GM12891 (cell line): ENCODE results near the gene MAP3K3.

Experiments
- POLR2A ChIP-seq: IDR thresholded peaks from 2 replicates; pipeline ENCODE4 v1.6.1; 2011; ENCODE audit warnings: low read depth, low read length, control low read depth
- TAF1 ChIP-seq: IDR thresholded peaks from 2 replicates; pipeline ENCODE4 v1.6.1; 2011; ENCODE audit warnings: low read depth, low read length, control low read depth

DNA sequence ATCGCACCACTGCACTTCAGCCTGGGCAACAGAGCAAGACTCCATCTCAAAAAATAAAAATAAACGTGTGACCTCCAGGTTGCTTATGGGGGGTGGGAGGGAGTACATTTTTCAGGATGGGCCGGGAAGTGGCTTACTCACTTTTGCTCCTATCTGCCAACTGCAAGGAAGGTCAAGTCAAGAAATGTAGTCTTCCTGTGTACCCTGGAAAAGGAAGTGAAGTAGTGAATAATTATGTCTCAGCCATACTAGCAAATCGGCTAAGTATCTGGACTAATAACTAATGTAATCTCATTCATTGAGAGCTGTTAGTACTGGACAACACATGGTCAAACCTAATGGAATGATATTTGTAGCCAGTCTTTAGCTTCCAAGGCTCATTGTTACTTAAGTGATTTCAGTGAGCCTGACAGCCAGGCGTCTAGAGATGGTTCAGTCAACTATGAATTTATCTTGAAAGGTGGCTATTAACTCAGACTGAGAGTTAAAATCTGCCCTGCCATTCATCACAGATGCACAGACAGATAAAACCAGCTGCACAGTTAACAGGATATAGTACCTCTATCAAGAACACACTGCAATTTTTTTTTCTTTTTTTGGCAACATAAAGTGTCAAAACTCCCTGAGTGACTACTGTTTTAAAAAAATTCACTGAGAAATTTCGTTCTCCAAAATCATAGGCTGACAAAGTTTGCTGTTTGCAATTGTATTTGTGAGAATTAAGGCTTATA is 25.2 kb upstream of the MAP3K3 start:
- TF ChIP-seq POLR2A, result no peak
- TF ChIP-seq TAF1, result no peak
